HG02970 (cell line): ENCODE data around the gene ZFYVE9.

Experiments
- ATAC-seq: cut with Tn5 transposase; IDR thresholded peaks from one replicate; pipeline ENCODE4 v1.9.1; 2021; ENCODE audit warnings: mild to moderate bottlenecking, moderate library complexity, moderate number of reproducible peaks; ENCODE audit not compliant: unreplicated experiment, low FRiP score

Gene ZFYVE9

DNA sequence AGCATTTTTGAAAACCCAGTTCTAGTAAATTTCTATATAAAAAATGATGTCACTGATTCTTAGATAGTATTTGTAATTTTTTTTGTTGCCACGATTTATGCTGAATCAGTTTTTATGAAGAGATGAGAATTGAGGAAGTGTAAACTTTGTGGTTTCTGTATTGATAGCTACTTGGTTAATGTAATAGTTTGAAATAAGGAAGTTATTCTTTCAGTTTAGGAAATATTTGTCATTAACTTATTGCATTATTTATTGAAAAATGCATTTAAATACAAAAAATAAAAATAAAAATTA lies 97.8 kb downstream of the ZFYVE9 start:
- no peak for ATAC-seq

DNA sequence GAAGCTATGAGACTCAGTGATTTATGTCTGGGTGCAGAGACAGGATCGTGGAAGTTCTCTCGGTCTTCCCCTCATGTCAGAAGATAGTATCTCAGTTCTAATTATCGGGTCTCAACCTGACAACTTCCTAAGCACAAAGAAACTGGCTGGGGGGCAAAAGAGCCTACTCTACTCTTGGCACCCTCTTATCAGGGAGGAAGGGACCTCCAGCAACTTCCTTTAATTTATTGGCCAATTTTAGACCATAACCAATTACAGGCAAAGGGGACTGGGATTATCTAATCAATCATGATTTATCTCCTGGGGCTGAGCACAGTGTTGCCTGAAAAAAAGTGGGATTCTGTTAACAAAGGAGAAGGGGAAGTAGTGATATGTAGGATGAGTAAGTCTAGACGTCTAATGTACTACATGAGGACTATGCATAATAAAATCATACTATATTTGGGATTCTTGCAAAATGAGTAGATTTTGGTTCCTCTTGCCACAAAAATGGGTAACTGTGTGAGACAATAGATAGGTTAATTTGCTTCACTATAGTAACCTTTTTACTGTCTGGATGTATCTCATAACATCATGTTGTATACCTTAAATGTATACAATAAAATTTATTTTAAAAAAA lies 98.8 kb downstream of the ZFYVE9 start:
- no peak for ATAC-seq

DNA sequence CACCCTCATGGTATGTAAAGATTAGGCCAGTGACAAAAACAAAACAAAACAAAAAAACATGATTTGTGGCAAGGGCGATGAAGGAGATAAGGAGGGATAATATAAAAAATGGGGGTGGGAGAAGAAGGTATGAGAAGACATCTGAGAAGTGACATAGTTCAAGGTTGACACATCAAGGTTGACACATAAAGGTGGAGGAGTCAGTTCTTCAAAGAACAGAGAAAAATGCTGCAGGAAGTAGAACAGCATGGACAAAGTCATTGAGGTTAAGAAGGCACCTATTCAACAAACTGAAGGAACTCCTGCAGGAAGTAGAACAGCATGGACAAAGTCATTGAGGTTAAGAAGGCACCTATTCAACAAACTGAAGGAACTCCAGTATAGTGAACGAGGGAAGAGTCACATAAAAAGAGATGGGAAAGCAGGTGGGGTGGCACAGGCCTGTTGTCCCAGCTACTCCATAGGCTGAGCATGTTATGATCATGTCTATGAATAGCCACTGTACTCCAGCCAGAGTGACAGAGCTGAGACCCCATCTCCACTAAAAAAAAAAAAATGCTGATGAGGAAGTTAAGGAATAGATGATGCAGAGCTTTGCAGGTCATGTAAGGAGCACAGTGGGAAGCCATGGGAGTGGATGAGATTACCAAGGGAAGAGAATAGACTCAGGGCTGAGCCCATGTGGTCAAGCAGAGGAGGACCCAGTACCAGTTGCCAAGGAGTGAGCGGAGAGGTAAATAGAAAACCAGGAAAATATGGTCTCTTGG lies 101.5 kb downstream of the ZFYVE9 start:
- ATAC-seq: no peak

DNA sequence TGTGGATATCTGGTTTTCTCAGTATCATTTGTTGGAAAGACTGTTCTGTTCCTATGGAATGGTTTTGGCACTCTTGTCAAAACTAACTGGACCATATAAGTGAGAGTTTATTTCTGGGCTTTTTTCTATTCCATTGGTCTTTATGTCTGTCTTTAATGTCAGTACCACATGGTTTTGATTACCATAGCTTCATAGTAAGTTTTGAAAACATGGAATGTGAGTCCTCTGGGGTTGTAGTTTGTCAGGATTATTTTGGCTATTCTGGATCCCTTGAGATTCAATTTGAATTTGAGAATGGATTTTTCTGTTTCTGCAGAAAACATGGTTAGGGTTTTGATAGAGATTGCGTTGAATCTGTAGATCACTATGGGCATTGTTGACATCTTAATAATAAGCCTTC lies 107.9 kb downstream of the ZFYVE9 start:
- no peak for ATAC-seq

DNA sequence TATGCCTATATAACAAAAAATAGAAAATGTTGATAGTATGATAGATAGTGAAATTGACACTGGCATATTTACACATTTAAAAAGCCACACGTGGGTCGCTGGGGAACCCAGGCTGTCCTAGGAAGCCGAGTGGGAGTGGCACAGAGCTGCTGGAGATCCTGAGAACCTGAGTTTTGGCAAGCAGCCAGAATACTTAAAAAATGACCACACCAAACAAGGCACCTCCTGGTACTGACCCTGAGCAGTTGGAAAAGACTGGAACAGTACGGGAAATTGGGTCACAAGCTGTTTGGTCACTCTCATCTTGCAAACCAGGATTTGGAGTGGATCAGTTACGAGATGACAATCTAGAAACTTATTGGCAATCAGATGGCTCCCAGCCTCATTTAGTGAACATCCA lies 111.5 kb downstream of the ZFYVE9 start:
- no peak for ATAC-seq

DNA sequence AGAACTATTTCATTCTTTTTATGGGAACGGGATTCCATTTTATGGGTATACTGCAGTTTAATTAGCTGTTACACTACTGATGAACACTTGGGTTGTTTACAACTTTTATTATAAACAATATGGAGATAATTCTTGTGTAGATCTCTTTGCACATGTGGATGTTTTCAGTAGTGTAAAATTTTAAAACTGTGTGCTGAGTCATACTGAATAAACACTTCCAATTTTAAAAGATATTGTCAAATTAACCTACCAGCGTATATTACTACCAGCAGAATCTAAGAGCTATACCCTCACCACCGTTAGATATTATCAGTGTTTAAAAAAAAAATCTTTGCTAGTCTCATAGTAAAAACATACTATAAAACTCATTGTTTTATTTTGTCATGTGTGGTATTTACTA lies 118.0 kb downstream of the ZFYVE9 start:
- ATAC-seq: no peak

DNA sequence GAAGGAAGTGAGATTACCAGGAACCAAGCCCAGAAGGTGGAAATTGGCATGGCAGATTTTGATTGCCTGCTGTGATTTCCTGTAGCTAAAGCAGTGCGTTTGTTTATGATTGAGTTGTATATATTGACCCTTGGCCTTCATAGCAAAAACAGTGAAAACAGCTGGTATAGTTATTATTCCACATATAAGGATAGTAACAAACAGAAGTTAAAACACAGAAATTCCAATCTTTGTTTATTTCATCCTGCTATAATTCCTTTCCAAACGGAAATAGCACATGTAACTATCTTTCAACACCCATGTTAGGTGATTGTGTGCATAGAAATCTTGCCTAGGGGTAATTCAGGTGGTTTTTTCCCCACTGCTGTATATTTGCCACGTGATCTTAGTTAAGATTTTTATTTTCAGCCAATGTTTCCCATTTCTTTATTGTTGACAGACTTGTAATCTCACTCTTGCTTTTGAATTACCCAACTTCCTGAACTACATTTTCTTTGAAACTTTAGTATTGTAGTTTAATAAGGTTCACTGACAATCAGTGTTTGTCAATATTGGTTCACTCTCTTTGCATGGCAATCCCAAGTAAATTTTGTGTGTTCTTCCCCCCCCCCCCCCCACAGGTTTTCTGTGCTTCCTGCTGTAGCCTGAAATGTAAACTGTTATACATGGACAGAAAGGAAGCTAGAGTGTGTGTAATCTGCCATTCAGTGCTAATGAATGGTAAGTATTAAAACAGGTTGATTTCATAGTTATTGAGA lies 121.4 kb downstream of the ZFYVE9 start:
- ATAC-seq: no peak

DNA sequence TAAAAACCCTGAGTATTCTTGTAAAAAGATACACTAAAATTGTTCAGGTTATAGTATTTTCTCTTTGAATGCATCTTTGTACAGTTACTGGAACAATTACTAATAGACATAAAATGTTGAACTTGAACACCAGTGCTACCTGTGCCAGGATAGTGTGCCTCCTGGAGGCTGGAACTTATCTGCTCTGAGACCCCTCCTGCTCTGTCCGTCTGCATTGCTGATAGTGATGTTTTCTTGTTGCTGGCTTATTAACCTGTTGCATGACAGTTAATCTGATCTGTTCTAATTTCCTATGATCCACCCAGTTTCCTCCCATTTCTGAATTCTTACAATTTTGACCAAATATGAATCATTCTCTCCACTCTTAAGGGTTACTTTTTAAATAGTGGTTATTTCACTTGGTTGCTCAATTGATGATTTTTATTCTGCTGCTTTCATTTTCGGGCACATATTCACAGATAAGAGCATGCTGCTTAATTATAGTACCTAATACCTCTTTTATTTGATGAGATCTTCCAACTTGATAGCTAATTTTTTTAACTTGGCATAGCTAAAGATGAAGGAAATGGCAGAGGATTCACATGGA lies 122.7 kb downstream of the ZFYVE9 start:
- ATAC-seq: no peak

DNA sequence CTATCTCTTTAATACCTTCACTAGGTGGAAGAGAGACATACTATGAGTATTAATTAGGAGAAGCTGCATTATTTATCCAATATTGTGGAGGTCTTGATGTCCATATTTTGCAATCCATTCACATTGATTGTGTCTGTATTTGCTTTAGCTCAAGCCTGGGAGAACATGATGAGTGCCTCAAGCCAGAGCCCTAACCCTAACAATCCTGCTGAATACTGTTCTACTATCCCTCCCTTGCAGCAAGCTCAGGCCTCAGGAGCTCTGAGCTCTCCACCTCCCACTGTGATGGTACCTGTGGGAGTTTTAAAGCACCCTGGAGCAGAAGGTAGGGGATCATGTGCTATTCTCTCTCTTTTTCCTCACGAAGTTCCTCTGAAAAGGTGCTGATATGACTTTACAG lies 124.6 kb downstream of the ZFYVE9 start:
- ATAC-seq: no peak

DNA sequence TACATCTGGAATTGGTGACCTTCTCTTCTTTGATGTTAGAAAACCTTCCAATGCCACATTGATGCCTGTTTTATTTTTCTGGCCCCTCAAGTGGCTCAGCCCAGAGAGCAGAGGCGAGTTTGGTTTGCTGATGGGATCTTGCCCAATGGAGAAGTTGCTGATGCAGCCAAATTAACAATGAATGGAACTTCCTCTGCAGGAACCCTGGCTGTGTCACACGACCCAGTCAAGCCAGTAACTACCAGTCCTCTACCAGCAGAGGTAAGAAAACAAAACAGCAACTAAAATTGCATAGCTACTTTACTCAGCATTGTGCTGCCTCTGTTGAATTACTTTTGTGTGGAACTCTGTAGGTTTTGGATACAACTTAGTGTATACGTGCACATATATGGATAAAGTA lies 126.5 kb downstream of the ZFYVE9 start:
- no peak for ATAC-seq

DNA sequence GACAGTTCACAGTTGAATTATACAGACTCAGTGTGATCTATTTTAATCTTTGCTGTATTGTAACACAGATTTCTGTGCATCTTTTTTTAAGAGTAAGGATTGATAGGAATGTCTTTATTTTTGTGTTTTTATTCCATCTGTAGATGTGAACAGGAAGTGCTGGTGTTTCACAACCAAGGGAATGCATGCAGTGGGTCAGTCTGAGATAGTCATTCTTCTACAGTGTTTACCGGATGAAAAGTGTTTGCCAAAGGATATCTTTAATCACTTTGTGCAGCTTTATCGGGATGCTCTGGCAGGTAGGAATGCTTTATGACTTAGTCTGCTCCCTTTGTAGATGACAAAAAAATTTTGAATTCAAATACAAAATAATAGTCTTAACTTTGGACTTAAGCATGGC lies 139.6 kb downstream of the ZFYVE9 start:
- ATAC-seq: no peak

DNA sequence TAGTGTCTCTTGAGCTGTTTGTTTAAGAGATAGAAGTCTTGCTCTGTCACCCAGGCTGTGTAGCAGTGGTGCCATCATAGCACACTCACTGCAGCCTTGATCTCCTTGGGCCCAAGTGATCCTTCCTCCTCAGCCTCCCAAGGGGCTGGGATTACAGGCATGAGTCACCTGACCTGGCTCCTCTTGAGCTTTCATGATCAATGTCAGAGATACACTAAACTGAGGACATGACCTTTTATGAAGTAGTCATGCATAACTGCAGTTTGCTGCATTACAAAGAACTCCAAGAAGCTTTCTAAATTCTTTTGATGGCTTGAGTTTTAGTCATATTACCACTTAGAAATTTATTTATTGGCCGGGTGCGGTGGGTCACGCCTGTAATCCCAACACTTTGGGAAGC lies 146.4 kb downstream of the ZFYVE9 start:
- no peak for ATAC-seq

DNA sequence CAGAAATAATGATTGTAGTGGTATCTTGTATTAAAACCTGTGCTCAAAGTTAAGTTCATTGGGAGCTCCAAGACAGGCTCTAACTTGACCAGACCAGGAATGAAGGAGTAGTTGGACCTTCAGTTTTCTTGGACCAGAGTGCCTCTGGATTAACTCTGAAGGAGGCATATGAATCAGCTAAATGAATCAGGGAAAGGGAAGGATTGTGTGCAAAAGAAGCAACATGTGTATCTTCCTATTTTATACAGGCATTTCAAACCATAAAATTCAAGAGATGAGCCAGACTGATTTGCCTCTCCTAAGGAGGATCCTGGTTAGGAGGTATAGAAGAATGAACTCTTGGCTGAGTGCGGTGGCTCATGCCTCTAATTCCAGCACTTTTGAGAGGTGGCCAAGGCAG lies 152.7 kb downstream of the ZFYVE9 start:
- no peak for ATAC-seq

DNA sequence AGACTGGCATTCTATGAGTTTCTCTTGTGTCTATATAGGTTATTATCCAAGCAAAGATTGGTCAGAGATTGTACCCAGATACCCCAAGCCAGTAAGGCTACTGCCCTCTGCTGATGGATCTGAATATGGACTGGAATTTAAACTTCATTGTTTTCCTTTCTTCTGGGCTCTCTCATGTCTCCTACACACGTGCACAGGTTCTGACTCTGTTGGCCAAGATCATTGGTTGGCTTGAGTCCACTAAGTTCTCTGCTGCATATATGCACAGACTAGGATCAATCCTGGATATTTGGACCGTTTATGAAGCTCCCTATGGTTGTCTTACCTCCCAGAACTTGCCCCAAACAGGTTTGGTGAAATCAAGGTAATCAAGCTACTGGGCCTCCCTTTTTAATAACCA lies 154.5 kb downstream of the ZFYVE9 start:
- no peak for ATAC-seq

DNA sequence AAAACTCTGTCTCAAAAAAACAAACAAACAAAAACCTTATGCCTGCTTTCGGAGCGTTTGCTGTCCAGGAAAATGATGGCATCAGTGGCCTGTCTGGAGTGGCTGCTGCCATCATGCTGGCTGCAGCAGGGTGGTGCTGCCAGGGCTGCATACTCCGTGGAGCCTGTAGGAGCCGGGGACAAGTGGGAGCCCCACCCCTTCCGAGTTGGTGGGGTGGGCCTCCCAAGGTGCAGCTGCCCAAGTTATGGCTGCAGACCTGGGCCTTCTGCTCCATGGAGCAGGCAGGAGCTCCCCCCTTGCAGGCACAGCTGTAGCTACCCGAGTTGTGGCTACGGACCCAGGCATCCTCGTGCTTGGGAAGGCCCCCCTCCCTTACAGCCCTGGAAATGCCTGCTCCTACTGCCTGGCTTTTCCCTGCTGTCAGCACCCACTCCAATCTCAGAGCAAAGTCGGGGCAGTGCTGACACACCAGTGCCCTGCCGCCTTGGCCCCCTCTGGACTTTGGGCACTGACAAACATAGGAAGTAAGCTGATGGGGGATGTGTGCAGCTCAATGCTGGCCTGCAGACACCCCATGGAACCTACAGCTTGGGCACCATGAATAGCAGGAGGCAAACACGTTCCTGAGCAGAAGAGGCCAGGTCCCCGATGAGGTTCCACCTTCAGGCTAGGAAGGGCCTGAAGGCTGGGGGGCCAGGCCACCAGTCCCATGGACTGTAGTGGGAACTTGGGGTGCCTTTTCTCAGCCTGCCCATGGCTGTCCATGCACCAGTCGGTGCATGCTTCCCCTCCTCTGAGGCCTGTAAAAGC lies 163.7 kb downstream of the ZFYVE9 start:
- no peak for ATAC-seq

DNA sequence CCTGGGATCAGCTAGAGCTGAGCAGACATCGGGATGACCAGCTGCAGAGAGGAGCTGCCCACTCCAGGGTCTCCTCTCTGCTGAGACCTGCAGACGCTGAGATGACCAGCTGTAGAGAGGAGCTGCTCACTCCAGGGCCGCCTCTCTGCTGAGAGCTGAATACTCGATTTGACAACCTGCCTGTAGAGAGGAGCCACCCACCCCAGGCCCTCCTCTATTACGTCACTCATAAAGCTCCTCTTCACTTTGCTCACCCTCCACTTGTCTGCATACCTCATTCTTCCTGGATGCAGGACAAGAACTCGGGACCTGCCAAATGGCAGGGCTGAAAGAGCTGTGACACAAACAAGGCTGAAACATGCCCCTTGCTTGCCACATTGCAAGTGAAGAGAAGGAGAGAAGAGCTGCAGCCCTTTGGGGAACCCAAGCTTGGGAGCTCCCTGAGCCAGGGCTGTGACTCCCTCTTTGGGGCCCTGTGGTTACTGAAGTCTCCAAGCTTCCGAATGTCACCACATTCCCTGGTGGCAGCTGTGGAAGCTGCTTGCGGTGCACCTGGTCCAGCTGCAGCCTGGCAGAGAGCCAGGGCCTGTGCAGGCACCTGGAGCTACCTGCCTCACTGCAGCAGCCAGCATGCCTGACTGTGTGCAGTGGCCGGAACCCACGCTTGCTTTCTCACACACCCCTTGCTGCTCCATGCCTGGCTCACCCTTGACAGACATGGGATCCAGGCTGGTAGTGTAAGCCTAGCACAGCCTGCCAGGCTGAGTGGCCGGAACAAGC lies 164.5 kb downstream of the ZFYVE9 start:
- ATAC-seq: no peak

DNA sequence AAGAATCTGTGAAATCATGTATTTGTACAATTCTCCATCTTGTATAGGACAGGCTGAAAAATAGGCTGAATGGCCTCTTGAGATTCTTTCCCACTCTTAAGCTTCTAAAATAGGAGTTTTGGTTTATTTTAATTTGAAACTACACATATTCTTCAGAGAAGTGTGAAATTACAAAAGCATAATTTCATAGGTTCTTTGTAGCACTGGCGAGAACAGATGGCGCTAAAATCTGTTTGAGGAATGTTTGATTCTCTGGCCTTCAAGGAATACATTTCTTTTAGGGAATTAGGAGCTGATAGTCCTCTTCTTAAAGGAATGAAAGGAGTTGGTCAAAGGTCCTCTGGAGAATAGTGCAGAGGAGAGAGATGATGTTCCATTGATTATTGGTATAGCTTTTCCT lies 179.2 kb downstream of the ZFYVE9 start:
- ATAC-seq: no peak

DNA sequence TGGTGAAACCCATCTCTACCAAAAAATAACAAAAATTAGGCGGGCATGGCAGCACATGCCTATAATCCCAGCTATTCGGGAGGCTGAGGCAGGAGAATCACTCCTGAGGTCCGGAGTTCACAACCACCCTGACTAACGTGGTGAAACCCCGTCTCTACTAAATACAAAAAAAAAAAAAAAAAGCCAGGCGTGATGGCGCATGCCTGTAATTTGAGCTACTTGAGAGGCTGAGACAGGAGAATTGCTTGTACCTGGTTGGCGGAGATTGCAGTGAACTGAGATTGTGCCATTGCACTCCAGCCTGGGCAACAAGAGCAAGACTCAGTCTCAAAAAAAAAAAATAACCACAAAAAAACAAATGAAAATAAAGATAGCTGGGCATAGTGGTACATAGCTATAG lies 181.8 kb downstream of the ZFYVE9 start:
- ATAC-seq: no peak

DNA sequence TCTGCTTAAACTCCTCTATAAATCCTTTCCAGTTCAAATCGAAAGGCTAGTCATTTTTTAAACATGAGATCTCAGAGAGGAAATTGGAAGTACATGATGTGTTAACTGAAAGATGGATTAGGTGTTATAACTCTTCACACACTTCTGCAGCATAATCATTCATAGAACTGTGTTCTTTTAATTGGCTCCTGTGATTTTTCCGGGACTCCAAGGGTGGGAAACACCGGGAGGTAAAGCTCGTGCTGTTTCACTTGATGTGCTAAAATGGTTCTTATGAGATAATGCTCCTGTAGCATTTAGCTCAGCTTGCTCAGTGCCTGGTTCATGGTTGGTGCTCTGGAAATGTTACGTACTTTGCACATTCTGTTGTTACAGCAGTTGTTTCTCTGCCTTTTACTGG lies 183.9 kb downstream of the ZFYVE9 start:
- no peak for ATAC-seq

DNA sequence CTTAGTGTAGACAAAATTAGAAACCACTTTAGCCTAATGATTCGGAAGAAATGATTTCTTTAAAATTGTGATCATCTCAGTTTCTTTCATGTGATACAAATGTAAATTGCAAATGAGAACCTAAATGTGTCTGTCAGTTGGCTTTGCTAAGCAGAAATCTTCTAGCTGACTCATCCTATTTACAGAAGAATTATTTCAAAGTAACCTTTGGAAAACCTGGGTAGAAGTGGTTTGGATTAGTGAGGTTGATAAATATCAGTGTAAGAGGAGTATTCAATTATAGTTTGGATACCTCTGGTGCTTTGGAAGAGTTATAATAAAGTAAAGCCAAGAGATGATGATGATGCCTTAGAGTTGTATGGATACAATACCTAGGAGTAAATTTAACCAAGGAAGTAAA lies 186.7 kb downstream of the ZFYVE9 start:
- ATAC-seq: no peak
